Natural killer cell (primary cell): ENCODE data around the gene MAST2. TPM values are rescaled to one million over a fixed set of nuclear protein-coding genes. Genes with fewer than 3 reads are reported as not detected.

Source experiments
- ATAC-seq, 3 donors: fragments of 150-1000 bp in 2 of 3; fragments of 200-7000 bp in 1 of 3; cut with Tn5 transposase; 1 replicate in 1 of 3; 2 replicates in 2 of 3; pipeline ENCODE4 v1.10.0; 2021; ENCODE audit warnings: mild to moderate bottlenecking in 2 of 3, moderate library complexity in 2 of 3
- DNase-seq, 2 donors: peaks; one replicate each; pipeline versions ENCODE4 v3.0.0 to v3.0.0-alpha.2; 2013 to 2021; ENCODE audit warnings: mixed read lengths in 1 of 2
- H3K27ac ChIP-seq: one replicate; pipeline ENCODE4 v1.5.1; 2013; ENCODE audit warnings: mild to moderate bottlenecking, low read length
- H3K27me3 ChIP-seq: one replicate; pipeline ENCODE4 v1.6.1; 2013; ENCODE audit warnings: low read length; ENCODE audit not compliant: control insufficient read depth, insufficient read depth
- H3K36me3 ChIP-seq: one replicate; pipeline ENCODE4 v1.6.1; 2013; ENCODE audit warnings: low read length; ENCODE audit not compliant: control insufficient read depth, insufficient read depth
- H3K4me1 ChIP-seq: one replicate; pipeline ENCODE4 v1.6.1; 2013; ENCODE audit warnings: low read length; ENCODE audit not compliant: control insufficient read depth, insufficient read depth
- H3K4me3 ChIP-seq: one replicate; pipeline ENCODE4 v1.5.1; 2013; ENCODE audit warnings: low read length
- H3K9me3 ChIP-seq: one replicate; pipeline ENCODE4 v1.6.1; 2013; ENCODE audit warnings: low read length; ENCODE audit not compliant: control insufficient read depth, insufficient read depth
- H3K27ac Mint-ChIP-seq, 2 donors: one replicate each; pipeline ENCODE4 v1.8.0; 2022; ENCODE audit warnings: mild to moderate bottlenecking in 2 of 2, mixed read lengths in 2 of 2, moderate library complexity in 1 of 2
- H3K27me3 Mint-ChIP-seq, 2 donors: one replicate each; pipeline ENCODE4 v1.8.0; 2022; ENCODE audit warnings: low read depth in 2 of 2, mixed read lengths in 2 of 2
- H3K36me3 Mint-ChIP-seq: one replicate; pipeline ENCODE4 v1.8.0; 2022; ENCODE audit warnings: mixed read lengths
- H3K4me1 Mint-ChIP-seq, 2 donors: one replicate each; pipeline ENCODE4 v1.8.0; 2022; ENCODE audit warnings: mixed read lengths in 2 of 2
- H3K4me3 Mint-ChIP-seq: one replicate; pipeline ENCODE4 v1.8.0; 2022; ENCODE audit warnings: mild to moderate bottlenecking, moderate library complexity, mixed read lengths
- H3K9me3 Mint-ChIP-seq, 2 donors: one replicate each; pipeline ENCODE4 v1.8.0; 2022; ENCODE audit warnings: mixed read lengths in 2 of 2
- WGBS: methylation state at CpG from one replicate; pipeline ENCODE4 v1.1.7; 2013; ENCODE audit warnings: missing lambda C conversion rate; ENCODE audit not compliant: insufficient coverage; 5-methylcytosine and 5-hydroxymethylcytosine counted together
- intact Hi-C: fragments of 100-400 bp; cut with micrococcal nuclease; formaldehyde crosslinking; loops from one replicate; pipeline ENCODE4 v1.14.2; 2022
- total RNA-seq, 4 donors: library from RNA; stranded (reverse); fragments of 120-200 nt in 1 of 4; gene quantifications; one replicate each; pipeline versions ENCODE4 v1.2.3 to v1.2.4, GENCODE V29; 2013 to 2022
- TF ChIP-seq, protein P1 (sequence below): fragments of 200-600 bp; IDR thresholded peaks from one replicate; pipeline ENCODE4 v1.8.0; 2022; ENCODE audit warnings: antibody characterized with exemption

MAST2 gene
- total RNA-seq, 3 donors from 2014 or later (not counting 1 experiment from before 2014, with no cell fraction given), result 25.3 to 28.6 (median 27.9) TPM

DNA sequence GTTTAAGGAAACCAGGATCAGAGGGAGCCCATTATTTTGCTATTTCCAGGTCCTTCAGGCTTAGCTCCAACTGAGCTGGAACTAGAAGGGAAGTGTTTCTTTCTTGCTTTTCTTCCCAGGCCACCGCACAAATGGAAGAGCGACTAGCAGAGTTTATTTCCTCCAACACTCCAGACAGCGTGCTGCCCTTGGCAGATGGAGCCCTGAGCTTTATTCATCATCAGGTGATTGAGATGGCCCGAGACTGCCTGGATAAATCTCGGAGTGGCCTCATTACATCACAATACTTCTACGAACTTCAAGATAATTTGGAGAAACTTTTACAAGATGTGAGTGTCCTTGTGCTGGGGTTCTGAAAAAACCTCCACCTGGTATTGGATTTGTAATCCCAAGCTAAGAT is 207.2 kb downstream of the MAST2 start:
- H3K36me3 Mint-ChIP-seq, result peaks cover 9% of the 10 kb centered on the region
- intact Hi-C loops, result no loop called here
- Histone ChIP-seq H3K9me3 (no peaks in the 10 kb centered on the region), H3K27ac (no peak overlapping the region), H3K4me3 (no peak overlapping the region), H3K27me3 (no peaks in the 10 kb centered on the region), H3K36me3 (peaks cover 15% of the 10 kb centered on the region), H3K4me1 (no peaks in the 10 kb centered on the region)
- no peak for DNase-seq
- H3K4me3 Mint-ChIP-seq, result no peak overlapping the region
- no peak for ATAC-seq
- H3K4me1 Mint-ChIP-seq, result no peaks in the 10 kb centered on the region
- TF ChIP-seq, protein P1, sequence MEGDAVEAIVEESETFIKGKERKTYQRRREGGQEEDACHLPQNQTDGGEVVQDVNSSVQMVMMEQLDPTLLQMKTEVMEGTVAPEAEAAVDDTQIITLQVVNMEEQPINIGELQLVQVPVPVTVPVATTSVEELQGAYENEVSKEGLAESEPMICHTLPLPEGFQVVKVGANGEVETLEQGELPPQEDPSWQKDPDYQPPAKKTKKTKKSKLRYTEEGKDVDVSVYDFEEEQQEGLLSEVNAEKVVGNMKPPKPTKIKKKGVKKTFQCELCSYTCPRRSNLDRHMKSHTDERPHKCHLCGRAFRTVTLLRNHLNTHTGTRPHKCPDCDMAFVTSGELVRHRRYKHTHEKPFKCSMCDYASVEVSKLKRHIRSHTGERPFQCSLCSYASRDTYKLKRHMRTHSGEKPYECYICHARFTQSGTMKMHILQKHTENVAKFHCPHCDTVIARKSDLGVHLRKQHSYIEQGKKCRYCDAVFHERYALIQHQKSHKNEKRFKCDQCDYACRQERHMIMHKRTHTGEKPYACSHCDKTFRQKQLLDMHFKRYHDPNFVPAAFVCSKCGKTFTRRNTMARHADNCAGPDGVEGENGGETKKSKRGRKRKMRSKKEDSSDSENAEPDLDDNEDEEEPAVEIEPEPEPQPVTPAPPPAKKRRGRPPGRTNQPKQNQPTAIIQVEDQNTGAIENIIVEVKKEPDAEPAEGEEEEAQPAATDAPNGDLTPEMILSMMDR, result no peak
- H3K9me3 Mint-ChIP-seq, result no peaks in the 10 kb centered on the region
- H3K27me3 Mint-ChIP-seq, result no peaks in the 10 kb centered on the region
- H3K27ac Mint-ChIP-seq, result no peak overlapping the region
- 99% methylated on average over 4 of the region's 6 CpGs for WGBS

DNA sequence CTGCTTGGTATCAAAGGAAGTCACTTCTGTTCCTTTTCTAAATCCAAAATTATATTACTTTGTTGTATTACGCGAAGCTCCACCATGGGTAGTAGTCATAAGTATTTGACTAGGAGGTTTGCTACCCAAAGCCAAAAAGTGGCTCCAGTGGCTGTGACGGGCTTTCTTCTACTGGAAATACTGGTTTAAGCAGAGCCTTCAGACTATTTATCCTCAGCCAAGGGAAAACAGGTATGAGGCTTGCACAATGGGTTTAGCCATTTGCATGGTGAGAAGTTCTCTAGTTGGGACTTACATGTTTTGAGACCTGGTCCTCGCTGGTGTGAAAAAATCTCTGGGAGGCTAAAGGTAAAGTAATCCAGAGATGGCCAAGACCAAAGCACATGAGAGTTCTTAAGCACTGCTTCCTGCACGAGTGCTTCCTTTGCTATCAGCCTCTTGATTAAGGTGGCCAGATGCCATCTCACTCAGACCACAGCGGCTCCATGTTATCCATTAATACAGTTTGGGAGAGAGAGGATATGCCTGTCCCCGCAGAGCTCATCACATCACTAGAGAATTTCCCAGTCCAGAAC is 207.8 kb downstream of the MAST2 start:
- H3K27ac ChIP-seq, result no peak overlapping the region
- ATAC-seq, result no peak
- H3K9me3 ChIP-seq, result no peaks in the 10 kb centered on the region
- Mint-ChIP-seq H3K4me1 (no peaks in the 10 kb centered on the region), H3K4me3 (no peak overlapping the region), H3K36me3 (peaks cover 9% of the 10 kb centered on the region), H3K9me3 (no peaks in the 10 kb centered on the region), H3K27me3 (no peaks in the 10 kb centered on the region), H3K27ac (no peak overlapping the region)
- intact Hi-C loops, result no loop called here
- peaks cover 15% of the 10 kb centered on the region for H3K36me3 ChIP-seq
- TF ChIP-seq, protein P1, result no peak
- H3K27me3 ChIP-seq, result no peaks in the 10 kb centered on the region
- WGBS, result 99% methylated on average over 6 of the region's 7 CpGs
- no peak overlapping the region for H3K4me3 ChIP-seq
- no peak for DNase-seq
- no peaks in the 10 kb centered on the region for H3K4me1 ChIP-seq

DNA sequence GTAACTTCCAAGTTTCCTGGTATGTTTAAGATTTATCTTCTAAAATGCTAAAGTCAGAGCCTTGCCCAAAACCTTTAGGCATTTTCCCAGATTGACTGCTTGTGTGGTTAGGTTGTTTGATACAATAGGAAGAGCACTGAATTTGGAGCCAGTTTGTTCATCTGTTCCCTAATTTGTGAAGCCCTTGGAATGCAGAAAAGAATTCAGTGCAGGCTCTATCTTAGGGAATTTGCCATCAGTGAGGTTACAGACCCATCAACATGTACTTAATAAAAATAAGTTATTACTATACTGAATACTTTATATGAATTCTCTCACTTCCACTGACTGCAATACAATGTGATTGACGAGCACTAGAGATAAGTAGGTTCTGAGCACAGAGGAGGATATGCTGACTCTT is 208.8 kb downstream of the MAST2 start:
- DNase-seq (no peak), ATAC-seq (no peak)
- H3K9me3 ChIP-seq, result no peaks in the 10 kb centered on the region
- H3K36me3 Mint-ChIP-seq, result peaks cover 6% of the 10 kb centered on the region
- no peak overlapping the region for H3K4me3 Mint-ChIP-seq
- H3K27ac Mint-ChIP-seq, result no peak overlapping the region
- intact Hi-C loops, result no loop called here
- H3K4me3 ChIP-seq, result no peak overlapping the region
- H3K27me3 Mint-ChIP-seq, result no peaks in the 10 kb centered on the region
- no peaks in the 10 kb centered on the region for H3K4me1 Mint-ChIP-seq
- H3K36me3 ChIP-seq, result peaks cover 15% of the 10 kb centered on the region
- TF ChIP-seq, protein P1, result no peak
- H3K27ac ChIP-seq, result no peak overlapping the region
- H3K4me1 ChIP-seq, result no peaks in the 10 kb centered on the region
- no peaks in the 10 kb centered on the region for H3K9me3 Mint-ChIP-seq
- 100% methylated on average over 1 of the region's 1 CpG for WGBS
- H3K27me3 ChIP-seq, result no peaks in the 10 kb centered on the region

DNA sequence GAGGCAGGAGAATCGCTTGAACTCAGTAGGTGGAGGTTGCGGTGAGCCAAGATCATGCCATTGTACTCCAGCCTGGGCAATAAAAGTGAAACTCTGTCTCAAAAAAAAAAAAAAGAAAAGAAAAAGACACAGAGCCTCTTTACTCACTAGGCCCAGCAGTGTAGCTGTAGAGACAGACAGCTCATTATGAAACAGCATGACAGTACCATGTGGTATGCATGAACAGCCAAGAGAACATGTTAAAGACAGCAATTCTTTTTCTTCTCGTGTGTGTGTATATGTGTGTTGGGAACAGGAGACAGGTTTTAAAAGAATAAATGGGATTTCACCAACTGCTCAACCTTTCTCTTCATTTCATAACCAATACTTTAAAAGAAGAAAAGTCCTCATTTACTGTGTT is 210.2 kb downstream of the MAST2 start:
- TF ChIP-seq, protein P1, result no peak
- H3K36me3 ChIP-seq, result peaks cover 11% of the 10 kb centered on the region
- Mint-ChIP-seq H3K4me1 (no peaks in the 10 kb centered on the region), H3K36me3 (no peaks in the 10 kb centered on the region), H3K9me3 (no peaks in the 10 kb centered on the region), H3K27me3 (no peaks in the 10 kb centered on the region), H3K27ac (no peak overlapping the region), H3K4me3 (no peak overlapping the region)
- no peak for DNase-seq
- H3K27ac ChIP-seq, result no peak overlapping the region
- intact Hi-C loops, result no loop called here
- no peaks in the 10 kb centered on the region for H3K27me3 ChIP-seq
- no peaks in the 10 kb centered on the region for H3K9me3 ChIP-seq
- WGBS, result 100% methylated on average over 2 of the region's 3 CpGs
- no peak overlapping the region for H3K4me3 ChIP-seq
- H3K4me1 ChIP-seq, result no peaks in the 10 kb centered on the region
- no peak for ATAC-seq
